Activated naive CD4-positive, alpha-beta T cell (primary cell): ENCODE data around the gene MAB21L3.

Experiments used
- DNase-seq, 4 experiments: peaks; one replicate each; lab custom pipeline; 2025; lab: John Stamatoyannopoulos, UW

Gene MAB21L3

DNA sequence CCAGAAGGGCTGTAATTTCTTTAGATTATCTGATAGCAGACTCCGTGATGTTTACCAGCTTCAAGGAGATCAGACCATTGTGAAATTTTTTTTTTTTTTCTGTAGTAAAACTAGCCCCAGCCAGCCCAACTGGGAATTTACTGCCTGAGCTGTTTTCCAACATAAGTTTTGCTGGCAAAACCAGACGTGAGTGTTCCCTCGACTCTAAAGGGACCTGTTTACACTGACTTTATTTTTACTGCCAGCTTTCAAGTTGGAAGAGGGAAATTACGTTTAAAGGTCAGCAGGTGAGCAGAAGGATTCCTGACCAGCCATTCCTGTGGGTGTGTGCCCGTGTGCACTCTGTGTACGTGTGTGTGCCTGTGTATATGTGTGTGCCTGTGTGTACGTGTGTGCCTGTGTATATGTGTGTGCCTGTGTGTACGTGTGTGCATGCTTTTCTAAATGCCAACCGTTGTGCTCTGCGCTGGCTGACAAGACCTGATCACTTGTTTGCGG, 374 bp downstream of the MAB21L3 start:
- no peak for DNase-seq

DNA sequence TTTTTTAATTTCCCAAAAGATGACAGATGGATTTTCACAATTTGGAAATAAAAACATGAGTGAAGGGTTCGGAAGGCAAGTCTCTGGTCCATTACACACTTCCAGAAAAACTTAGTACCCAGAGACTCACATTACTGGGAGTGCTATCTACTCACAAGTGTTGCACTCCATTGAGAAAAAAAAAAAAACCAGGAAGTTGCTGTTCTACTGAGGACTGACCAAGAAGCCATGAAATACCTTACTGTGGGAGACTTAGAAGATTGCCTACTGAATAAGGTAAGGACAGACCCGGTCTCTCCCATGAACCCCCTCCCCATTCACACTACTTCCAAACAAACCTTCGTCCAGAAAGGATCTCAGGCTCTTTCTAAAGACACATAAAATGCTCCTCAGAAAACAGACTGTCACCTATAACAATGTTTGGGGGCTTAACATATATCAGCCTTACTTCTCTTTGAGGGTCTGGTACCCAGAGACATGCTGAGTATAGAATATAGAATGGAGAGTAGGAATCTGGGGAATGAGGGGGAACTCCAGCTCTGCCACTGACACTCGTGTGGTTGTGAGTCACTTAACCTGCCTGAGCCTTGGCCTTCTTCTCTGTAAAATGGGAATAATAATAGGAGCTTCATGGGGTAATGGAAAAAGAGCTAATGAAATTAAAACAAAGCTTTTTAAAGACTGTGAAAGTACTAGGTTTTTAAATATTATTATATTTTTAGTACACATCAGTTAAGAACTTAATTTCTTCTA, 1.4 kb downstream of the MAB21L3 start:
- no peak for DNase-seq

DNA sequence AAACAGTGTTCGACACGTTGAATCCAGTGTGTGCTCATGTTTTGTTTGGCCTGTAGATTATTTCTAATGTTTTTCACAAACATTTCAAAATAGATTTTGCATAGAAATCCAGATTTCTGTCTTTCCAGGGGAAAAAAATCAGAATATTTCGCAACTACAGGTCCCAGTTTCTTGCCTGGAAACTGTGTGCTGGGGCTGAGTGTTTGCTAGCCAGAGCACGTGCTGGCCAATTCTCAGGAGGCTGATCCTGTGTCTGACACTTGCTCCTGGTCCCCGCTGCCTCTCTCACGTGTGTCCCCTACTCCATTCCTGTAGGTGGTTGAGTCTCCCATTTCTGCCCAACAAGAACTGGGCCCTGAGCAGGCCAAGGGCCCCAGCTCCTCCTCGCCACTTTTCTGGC, 2.4 kb downstream of the MAB21L3 start:
- DNase-seq = no peak

DNA sequence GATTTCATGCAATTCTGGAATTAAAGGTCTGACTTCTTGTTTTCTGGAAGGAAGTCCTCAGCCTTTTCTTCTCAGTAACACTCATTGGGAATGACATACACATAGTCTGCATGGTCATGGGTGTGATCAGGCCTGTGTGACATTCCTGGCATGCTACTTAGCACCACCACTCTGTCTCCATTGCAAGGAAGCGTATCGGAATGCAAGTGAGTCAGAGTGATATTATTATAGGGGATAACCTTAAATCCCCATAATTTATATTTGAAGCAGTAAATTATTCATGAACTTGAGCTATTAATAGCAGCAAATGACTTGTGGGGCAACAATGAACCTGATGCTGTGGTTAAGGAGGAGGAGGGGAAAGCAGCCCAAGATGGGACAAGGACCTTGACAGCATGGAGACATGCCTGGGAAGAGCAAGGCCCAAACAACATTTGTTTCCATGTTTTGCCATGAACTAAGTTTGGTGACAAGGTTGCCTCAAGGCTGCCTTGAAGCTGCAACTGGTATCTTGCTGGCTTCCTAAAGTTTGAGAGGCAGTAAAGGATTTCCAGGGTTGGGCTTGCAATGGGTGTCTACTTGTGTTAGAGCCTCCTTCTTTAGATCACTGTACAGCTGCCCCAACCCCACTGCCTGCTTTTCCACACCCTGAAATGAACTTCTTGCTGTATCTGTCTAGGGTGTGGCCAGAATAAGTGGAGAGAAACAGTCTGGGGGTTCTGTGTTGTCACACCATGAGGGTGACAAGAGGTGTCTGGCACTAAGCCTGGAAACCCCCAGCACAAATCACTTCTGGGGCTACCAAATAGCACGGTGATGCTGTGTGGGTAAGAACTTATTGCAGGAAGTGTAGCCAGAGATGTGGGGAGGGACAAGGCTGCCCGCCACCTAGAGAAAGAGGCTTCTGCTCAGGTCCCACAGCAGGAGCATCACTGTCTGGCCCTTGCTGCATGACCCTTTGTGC, 4.6 kb downstream of the MAB21L3 start:
- no peak for DNase-seq

DNA sequence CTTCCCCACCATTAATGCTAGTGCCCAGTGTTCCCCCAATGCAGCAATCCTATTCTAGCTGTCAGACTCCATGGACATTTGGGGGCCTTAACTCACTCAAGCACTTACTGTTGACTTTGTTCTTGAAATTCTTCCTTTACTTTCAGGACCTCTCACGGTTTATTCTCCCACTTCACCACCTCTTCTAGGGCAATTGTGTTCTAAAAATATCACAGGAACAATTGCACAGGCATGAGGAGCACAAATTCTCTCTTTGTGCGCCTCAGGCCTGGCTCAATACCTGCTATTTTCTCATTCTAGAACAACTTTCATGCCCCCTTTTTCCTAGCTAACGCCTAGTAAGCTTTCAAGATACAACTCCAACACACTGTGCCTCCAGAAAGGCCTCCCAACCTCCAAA, 7.3 kb downstream of the MAB21L3 start:
- no peak for DNase-seq

DNA sequence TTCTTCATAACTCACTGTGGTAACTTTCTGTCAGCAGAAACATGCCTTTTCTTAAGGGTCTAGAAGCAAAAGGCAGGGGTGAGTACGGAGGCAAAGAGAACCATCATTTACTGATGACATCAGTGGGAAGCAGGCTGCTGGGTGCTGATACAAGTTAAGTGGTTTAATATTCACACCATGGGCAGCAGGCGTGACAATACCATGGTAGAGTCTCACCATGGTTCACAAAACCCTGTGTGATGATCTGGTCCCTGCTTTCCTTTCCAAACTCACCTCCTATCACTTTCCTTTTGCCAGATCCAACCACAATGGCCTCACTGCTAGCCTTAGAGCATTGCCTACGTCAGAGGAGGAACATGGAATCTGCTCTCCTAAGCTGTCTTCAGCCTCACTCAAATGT, 8.7 kb downstream of the MAB21L3 start:
- no peak for DNase-seq

DNA sequence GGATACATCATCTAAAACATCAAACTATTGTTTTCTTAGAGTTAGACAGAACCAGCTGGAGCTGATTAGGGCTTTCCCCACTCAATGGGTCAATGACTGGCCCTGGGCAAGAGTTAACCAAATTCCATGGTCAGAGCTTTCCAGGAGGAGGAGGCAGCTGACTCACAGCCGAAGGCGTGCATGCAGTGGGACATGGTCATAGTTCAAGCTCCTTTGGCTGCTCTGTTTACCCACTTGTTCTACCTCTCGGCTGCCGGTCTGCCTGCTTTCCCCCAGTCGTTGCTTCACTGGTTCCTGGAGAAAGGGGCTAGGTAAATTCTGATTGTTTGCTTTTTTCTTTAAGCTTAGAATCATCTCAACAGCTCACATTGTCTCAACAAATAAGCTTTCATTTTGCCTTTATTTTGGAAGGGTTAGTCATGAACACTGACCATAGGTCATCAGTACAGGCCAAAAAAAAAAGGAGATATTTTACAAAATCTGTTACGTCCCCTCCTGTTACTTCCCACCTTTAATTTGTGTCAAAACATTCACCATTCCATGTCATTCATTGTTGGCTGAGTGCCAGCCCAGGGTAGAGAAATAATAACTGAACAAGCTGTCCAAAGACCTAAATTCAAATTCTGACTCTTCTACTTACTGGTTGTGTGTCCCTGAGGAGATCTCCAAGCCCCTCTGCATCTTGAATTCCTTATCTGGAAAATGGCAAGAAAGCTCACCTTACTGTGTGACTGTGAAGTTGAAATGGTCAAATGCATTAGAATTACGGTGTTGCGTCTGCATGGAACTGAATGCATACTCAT, 12.0 kb downstream of the MAB21L3 start:
- DNase-seq = no peak

DNA sequence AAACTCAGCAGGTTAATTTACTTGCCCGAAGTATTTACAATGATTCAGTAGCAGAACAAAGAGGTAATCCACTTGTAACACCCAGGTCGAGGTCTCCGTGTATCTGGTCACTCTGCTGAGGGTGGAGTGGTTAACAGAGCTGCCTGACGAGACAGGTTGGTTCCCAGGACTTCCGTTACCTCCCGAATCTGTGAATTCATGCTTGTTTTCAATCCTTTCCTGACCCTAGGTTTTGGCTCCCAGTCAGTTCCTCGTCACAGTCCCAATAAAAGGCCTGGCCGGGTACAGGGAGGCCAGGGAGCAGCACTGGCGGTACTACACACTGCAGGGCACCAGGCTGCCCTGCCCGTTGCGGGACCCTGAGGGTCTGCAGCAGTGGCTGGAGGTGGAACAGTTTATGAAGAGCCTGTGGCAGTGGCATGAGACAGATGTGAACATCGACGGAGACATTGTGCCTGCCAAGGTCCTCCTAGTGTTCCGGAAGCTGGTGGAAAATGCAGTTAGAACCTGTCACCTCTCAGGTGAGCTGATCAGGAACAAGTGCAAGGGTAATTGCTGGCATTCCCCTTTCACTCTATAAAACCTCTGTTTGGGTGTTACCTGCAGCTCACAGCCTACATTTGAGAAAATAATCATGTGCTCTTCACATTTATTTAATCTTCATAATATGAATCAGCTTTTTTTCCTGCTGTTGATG, 12.8 kb downstream of the MAB21L3 start:
- no peak for DNase-seq

DNA sequence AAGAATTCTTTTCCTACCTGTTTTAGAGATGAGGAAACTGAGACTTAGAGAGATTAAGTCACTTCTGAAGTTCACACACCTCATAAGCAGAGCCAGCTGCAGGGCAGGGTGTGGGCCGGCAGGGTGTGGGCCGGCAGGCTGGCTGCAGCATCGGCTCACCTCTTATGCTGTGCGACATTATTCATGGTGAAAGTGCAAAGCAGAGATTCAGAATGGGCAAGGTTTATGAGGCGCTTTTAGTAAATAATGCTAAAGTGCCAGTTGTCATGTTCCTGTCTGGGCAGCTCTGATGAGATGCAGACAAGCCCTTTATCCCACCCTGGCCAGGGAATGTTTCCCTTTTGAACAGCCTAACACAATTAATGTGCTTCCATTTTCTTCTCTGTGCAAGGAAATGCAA, 14.6 kb downstream of the MAB21L3 start:
- no peak for DNase-seq

DNA sequence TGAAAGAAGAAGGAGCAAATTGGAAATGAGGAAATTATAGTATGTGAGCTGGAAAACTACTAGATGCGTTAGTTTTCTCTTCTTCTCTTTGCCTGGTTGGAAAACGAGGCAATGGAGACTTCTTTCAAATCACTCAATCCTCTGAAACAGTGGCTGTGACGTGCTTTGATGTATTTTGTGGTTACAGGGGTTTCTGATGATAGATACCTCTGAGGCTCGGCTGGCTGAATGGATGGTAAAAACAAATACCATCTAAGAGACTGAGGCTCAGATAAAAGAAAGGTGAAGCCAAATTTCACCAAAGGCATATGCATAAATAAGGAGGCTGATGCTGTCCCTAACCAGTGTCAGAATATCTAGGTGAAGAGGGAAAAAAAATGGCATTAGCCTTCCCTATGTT, 15.1 kb downstream of the MAB21L3 start:
- no peak for DNase-seq

DNA sequence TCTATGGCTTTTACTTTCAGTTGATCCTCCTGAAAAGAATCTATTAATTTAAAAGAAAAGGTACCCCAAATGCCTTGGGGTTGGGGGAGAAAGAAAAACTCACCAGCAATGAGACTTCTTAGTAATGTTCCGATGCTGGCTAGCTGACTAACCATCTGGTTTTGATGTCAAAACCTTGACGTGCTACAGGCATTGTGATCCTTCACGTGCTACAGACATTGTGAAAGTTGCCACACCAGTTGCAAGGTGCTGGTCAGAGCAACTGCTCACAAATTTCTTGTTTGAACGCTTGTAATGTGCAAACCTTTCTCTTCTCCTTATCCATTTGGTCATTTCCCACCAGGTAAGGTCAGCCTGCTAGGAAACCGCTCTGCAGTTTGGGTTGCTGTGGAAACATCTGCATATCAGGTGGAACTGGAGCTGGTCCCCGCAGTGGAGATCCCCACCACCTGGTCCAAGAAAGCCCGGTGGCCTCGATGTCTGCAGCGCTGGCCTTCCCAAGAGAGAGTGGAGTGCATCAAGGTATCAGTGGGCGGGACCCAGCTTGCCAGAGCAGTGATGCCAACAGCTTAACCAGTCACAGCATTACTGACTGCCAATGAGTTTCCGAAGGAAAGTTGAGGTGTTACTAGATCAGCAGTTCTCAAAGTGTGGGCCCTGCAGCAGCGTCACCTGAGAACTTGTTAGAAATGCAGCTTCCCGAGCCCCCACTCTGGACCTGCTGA, 16.1 kb downstream of the MAB21L3 start:
- DNase-seq = no peak

DNA sequence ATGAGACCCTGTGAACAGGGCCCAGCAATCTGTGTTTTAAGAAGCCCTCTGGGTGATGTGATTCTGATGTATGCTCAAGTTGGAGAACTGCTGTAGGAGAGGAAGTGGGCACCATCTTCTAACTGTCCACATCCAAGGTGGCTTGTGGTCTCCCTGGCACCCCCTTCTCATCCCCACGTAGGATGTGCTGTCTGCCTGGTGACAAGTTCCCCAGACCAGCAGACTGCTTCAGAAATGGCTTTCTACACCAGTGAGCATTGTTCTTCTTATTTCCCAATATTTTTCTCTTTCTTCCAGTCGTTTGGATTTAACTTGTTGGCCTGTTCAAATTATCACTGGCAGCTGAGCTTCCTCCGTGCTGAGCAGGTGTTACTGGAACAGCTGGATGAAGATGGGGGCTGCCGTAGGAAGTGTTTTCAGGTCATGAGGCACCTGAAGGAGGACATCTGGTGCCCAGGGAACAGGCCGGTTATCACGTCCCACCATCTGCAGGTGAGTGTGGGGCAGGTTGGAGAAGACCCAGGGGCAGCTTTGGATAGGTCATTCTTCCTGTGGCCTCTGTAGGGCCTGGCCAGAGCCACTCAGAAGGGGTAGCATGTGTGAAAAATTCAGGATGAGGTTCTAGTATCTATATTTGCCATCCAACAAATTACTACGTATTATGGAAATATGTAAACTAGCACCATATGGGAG, 16.8 kb downstream of the MAB21L3 start:
- DNase-seq = no peak

DNA sequence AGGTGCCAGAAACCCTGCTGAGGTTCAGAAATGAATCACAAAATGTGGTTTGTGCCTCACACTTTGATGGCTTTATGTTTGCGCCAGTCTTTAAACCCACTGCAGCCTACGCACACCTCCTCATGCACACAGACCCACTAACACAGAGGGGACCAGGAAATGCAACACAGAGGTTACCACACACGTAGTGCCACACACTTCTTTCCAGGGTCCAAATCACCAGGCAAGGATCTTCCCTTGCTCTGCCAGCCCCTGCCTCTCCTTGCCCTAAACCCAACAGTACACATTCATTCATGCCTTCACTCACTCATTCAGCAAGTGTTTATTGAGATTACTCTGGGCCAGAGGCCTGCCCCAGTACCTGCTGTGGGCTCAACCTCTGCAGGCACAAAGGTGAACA, 17.5 kb downstream of the MAB21L3 start:
- peak in 1 of 4 experiments; percentile 6 for DNase-seq

DNA sequence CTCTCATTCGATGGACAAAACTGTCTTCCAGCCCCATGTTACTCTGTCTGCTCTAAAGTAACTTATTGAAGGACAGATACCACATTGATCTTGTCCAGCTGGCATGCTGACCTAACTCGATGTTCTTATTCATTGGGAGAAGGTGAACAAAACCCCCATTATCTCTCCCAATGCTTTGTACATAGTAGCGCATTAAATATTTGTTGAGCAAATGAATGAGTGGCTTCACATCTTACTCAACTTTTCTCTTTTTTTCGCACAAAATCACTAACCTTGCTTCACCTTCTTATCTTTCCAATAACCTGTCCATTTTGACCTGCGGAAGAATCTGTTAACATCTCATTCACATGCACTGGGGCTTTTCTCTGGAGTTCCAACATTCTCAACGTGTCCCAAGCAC, 18.3 kb downstream of the MAB21L3 start:
- no peak for DNase-seq

DNA sequence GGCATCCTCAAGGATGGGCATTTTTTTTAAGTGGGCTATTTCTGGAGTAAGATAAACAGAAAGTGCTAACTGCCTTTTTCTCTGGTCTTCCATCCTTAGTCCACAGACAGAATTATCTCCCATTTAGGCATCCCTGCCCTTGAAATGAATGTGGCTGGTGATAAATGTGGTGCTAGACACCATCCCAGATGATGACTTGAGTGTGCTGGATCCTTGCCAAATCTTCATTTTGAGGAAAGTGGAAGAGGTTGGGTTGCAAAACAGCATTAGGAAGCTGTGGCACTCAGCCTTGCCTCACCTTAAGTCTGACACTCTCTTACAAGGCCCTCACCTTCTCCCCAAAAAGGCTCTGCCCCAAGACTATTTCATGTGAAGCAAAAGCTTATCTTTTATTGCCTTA, 19.2 kb downstream of the MAB21L3 start:
- no peak for DNase-seq

DNA sequence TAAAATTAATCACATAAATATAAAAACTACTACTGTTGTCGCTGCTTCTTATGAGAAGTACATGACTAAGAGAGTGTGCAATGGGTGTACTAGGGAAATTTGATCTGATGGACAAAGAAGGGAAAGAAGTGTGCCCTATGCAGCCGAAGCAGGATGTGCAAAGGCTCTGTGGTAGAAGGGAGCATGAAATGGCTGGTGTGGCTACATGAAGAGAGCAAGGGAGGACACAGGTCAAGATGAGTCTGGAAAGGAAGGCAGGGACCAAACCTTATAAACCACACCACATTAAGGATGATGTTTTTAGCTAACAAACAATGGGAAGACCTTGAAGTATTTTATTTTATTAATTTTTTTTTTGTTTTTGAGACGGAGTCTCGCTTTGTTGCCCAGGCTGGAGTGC, 20.0 kb downstream of the MAB21L3 start:
- no peak for DNase-seq

DNA sequence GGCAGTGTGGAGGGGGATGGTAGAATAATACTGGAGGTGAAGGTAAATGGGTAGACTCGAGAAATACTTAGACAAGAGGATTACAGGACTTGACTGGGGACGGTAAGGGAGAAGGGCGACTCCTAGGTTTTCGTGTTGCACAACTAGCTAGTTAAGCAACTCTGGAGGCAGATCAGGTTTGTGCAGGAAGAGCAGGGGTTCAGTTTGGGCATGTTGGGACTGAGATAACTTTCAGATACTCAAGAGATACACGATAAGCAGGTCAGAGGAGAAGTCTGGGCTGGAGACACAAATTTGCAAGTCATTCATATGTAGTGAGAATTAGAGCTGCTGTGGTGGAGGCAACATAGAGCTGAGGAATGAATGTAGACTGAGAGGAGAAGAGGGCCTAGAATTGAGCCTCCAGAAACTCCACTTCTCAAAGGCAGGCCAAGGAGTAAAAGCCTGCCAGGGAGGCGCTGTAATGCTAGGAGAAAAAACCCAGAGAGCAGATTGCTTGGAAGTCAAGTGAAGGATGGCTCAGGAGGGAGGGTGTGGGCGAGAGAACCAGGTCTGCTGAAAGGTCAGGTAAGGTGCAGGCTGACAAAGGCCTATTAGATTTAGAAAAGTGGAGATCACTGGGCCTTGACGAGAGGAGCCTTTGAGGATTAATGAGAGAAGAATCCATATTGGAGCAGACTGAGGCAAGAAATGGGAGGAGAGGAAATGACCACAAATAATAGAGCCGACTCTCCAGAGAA, 20.8 kb downstream of the MAB21L3 start:
- no peak for DNase-seq

DNA sequence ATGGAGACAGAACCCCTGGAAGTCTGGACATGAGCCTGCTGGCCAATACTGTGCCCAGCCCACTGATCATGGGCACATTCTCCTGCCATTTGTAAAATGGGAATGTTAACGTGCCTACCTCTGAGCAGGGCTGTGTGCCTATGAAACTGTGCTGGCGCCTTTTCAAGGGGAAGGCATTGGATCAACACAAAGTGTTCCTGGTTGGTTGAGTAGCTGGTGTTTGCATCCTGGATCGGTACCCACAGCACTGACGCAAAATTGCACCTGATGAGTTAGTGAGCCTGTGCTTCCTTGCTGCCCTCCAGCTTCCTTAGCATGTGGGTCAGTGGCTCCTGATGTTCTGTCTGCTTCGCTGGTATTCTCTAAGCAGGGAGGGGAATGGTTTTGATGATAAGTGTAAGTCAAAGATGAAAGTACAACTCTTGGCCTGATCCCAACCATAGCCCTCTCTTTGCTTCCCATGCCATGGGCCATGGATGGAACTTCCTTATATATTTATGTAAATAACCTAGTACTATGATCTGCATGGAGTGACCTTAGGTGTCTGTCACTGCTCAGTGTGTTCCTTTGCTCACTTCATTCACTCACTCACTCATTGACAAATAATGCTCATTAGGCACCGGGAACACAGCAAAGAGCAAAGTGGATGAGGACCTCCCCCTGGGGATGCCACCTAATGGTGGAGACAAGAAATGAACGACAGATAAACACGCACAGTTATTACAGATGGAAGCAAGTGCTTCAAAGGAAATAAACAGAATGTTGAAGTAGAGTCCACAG, 22.7 kb downstream of the MAB21L3 start:
- DNase-seq = no peak

DNA sequence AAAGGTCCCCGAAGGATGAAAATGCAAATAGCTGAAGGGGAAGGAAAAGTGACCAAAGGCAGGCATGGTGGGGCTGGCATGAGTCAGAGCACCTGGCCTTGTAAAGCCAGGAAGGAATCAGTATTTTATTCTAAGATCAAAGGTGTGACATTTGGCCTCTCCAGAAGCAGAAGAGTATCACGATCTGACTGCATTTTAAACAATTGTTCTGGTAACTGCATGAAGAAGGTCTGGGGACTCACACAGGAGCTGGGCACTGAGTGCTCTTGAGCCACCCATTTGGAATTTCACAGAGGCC, 23.2 kb downstream of the MAB21L3 start:
- no peak for DNase-seq
